ENCODE data around the gene PRDX3.

The PRDX3 gene

GRCh38 chr10:119211625-119212441, 33.2 kb upstream of the PRDX3 start:
- H3K4me3 ChIP-seq (ENCODE audit: control insufficient read depth, low read depth, low read length): no peak overlapping the region
- no peak for DNase-seq (ENCODE audit: low read depth)
- TF ChIP-seq, protein P1, sequence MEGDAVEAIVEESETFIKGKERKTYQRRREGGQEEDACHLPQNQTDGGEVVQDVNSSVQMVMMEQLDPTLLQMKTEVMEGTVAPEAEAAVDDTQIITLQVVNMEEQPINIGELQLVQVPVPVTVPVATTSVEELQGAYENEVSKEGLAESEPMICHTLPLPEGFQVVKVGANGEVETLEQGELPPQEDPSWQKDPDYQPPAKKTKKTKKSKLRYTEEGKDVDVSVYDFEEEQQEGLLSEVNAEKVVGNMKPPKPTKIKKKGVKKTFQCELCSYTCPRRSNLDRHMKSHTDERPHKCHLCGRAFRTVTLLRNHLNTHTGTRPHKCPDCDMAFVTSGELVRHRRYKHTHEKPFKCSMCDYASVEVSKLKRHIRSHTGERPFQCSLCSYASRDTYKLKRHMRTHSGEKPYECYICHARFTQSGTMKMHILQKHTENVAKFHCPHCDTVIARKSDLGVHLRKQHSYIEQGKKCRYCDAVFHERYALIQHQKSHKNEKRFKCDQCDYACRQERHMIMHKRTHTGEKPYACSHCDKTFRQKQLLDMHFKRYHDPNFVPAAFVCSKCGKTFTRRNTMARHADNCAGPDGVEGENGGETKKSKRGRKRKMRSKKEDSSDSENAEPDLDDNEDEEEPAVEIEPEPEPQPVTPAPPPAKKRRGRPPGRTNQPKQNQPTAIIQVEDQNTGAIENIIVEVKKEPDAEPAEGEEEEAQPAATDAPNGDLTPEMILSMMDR (IDR thresholded peaks at IDR 0.05; ENCODE audit: control insufficient read depth, insufficient read depth, low read depth, low read length, missing control alignments): no peak

GRCh38 chr10:119211176-119211575, 32.6 kb upstream of the PRDX3 start:
- DNase-seq (ENCODE audit: low read depth): no peak
- TF ChIP-seq, protein P1 (IDR thresholded peaks at IDR 0.05; ENCODE audit: control insufficient read depth, insufficient read depth, low read depth, low read length, missing control alignments): no peak
- no peak overlapping the region for H3K4me3 ChIP-seq (ENCODE audit: control insufficient read depth, low read depth, low read length)

- H3K4me3 ChIP-seq (ENCODE audit: control insufficient read depth, low read depth, low read length): no peak overlapping the region
- TF ChIP-seq, protein P1 (IDR thresholded peaks at IDR 0.05; ENCODE audit: control insufficient read depth, insufficient read depth, low read depth, low read length, missing control alignments): no peak
- no peak for DNase-seq (ENCODE audit: low read depth)
Observed at GRCh38 chr10:119210633-119211032, 32.0 kb upstream of the PRDX3 start.

GRCh38 chr10:119209736-119210355, 31.2 kb upstream of the PRDX3 start:
- TF ChIP-seq, protein P1 (IDR thresholded peaks at IDR 0.05; ENCODE audit: control insufficient read depth, insufficient read depth, low read depth, low read length, missing control alignments): no peak
- no peak for DNase-seq (ENCODE audit: low read depth)
- H3K4me3 ChIP-seq (ENCODE audit: control insufficient read depth, low read depth, low read length): peak overlapping the region; percentile 65; the same call in 1 of the 2 replicates

DNA sequence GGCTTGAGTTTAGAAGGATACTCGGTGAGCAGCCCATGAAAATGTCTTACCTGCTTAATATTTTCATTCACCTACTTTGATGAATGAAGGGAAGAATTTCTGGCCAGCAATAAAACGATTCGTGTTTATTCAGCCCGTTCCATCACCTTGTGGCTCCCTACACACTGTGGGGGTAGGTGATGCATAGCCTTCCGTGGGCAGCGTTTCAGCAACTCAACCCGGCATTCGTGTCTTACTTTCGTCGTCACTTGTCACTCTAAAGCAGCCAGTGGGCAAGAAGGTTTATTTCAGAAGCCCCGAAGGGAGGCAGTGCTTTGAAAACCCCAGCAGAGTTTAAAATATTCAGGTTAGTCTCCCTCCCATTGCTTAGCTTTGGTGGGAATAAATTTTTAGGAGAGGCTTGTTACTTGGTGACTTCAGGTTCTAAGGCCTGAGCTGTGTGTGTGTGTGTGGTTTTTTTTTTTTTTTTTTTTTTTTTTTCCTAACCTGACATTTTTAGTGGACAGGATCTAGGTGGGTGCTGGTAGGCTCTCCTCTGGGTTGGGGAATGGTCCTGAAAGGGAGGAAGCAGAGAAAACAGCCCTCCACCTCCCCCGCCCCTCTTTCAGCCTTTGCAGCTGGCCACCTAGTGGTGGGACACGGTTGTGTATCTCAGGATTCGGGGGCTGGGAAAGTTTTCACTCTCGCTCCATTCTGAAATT, 30.6 kb upstream of the PRDX3 start:
- DNase-seq (ENCODE audit: low read depth): no peak
- H3K4me3 ChIP-seq (ENCODE audit: control insufficient read depth, low read depth, low read length): peak overlapping the region; percentile 65

DNA sequence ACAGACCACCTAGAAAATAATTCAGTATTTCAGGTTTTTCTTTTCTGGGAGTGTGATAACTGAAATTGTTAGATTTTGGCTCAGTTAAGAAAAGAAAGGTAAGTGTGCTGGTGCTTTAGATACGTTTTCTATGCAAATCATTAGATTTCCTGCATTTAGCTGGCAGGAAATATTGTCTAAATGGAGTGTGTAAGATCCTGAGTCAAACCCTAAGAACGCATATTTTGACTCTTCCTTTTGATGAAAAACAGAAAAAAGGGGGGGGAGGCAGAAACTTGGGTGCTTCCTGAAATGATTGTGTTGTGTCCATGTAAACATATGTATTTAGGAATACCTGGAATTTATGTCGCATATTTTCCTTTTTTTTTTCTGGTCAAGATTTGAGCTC, 29.9 kb upstream of the PRDX3 start:
- TF ChIP-seq, protein P1 (IDR thresholded peaks at IDR 0.05; ENCODE audit: control insufficient read depth, insufficient read depth, low read depth, low read length, missing control alignments): no peak
- no peak for DNase-seq (ENCODE audit: low read depth)
- H3K4me3 ChIP-seq (ENCODE audit: control insufficient read depth, low read depth, low read length): peak overlapping the region; percentile 65

More for the DNA sequence above, 30.6 kb upstream of the PRDX3 start:
- TF ChIP-seq, protein P1 (IDR thresholded peaks at IDR 0.05; ENCODE audit: control insufficient read depth, insufficient read depth, low read depth, low read length, missing control alignments): peak; percentile 92

Measured in AG09309 (cell line).